ENCODE measurements around the gene KIAA0408.

- TF ChIP-seq, protein P1, sequence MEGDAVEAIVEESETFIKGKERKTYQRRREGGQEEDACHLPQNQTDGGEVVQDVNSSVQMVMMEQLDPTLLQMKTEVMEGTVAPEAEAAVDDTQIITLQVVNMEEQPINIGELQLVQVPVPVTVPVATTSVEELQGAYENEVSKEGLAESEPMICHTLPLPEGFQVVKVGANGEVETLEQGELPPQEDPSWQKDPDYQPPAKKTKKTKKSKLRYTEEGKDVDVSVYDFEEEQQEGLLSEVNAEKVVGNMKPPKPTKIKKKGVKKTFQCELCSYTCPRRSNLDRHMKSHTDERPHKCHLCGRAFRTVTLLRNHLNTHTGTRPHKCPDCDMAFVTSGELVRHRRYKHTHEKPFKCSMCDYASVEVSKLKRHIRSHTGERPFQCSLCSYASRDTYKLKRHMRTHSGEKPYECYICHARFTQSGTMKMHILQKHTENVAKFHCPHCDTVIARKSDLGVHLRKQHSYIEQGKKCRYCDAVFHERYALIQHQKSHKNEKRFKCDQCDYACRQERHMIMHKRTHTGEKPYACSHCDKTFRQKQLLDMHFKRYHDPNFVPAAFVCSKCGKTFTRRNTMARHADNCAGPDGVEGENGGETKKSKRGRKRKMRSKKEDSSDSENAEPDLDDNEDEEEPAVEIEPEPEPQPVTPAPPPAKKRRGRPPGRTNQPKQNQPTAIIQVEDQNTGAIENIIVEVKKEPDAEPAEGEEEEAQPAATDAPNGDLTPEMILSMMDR (IDR thresholded peaks at IDR 0.05; ENCODE audit: low read depth, low read length, missing input control), result no peak
- no peak for TF ChIP-seq TAF1 (conservative IDR thresholded peaks at IDR 0.05)
- TF ChIP-seq REST (IDR thresholded peaks at IDR 0.05), result no peak
- TF ChIP-seq, protein P2, sequence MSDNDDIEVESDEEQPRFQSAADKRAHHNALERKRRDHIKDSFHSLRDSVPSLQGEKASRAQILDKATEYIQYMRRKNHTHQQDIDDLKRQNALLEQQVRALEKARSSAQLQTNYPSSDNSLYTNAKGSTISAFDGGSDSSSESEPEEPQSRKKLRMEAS (IDR thresholded peaks at IDR 0.05), result no peak
- TF ChIP-seq HNF4G (IDR thresholded peaks at IDR 0.05), result no peak
Observed at GRCh38 chr6:127471379-127472255, 12.4 kb upstream of the KIAA0408 start.
